Karpas-422 (cell line): ENCODE data around the gene ZNF740. TPM values are rescaled to one million over a fixed set of nuclear protein-coding genes. Genes with fewer than 3 reads are reported as not detected.

Experiments used
- DNase-seq: peaks from one replicate; pipeline ENCODE4 v3.0.0-alpha.2; 2015
- H2AFZ ChIP-seq: fragments of 200-600 bp; sonication (generic); 2 replicates; pipeline ENCODE4 v1.6.1; 2014; ENCODE audit warnings: antibody characterized with exemption, low read length, mixed read lengths
- H3K27ac ChIP-seq: fragments of 200-600 bp; sonication (generic); 2 replicates; pipeline ENCODE4 v1.5.1; 2014; ENCODE audit warnings: mild to moderate bottlenecking, low read length, moderate library complexity
- H3K27me3 ChIP-seq: fragments of 200-600 bp; sonication (generic); 2 replicates; pipeline ENCODE4 v1.6.1; 2014; ENCODE audit warnings: low read length, mixed read lengths
- H3K36me3 ChIP-seq: fragments of 200-600 bp; sonication (generic); 2 replicates; pipeline ENCODE4 v1.6.1; 2014; ENCODE audit warnings: low read length, mixed read lengths; ENCODE audit not compliant: insufficient read depth
- H3K4me1 ChIP-seq: fragments of 200-600 bp; sonication (generic); 2 replicates; pipeline ENCODE4 v1.6.1; 2014; ENCODE audit warnings: mild to moderate bottlenecking, low read length, mixed read lengths
- H3K4me2 ChIP-seq: fragments of 200-600 bp; sonication (generic); 2 replicates; pipeline ENCODE4 v1.6.1; 2014; ENCODE audit warnings: low read length, low read depth, mild to moderate bottlenecking; ENCODE audit not compliant: poor library complexity, severe bottlenecking
- H3K4me3 ChIP-seq: fragments of 200-600 bp; sonication (generic); 2 replicates; pipeline ENCODE4 v1.5.1; 2014; ENCODE audit warnings: mild to moderate bottlenecking, antibody characterized with exemption, low read length, mixed read lengths
- H3K79me2 ChIP-seq: fragments of 200-600 bp; sonication (generic); 2 replicates; pipeline ENCODE4 v1.6.1; 2014; ENCODE audit warnings: mild to moderate bottlenecking, low read length, mixed read lengths
- H3K9ac ChIP-seq: fragments of 200-600 bp; sonication (generic); 2 replicates; pipeline ENCODE4 v1.6.0; 2014; ENCODE audit warnings: low read length
- H3K9me2 ChIP-seq: fragments of 200-600 bp; sonication (generic), shearing (Covaris generic); replicated peaks from 2 replicates; pipeline ENCODE4 v1.6.0; 2014; ENCODE audit warnings: mild to moderate bottlenecking, low read length, moderate library complexity; ENCODE audit not compliant: insufficient read depth
- H3K9me3 ChIP-seq: fragments of 300-700, 200-600 bp; sonication (generic); 2 replicates; pipeline ENCODE4 v1.6.1; 2014; ENCODE audit warnings: low read length, mixed read lengths
- H4K20me1 ChIP-seq: fragments of 200-600 bp; sonication (generic); 2 replicates; pipeline ENCODE4 v1.6.1; 2014; ENCODE audit warnings: mild to moderate bottlenecking, antibody characterized with exemption, low read length, low read depth; ENCODE audit not compliant: insufficient read depth
- total RNA-seq: library from RNA; depleted of rRNA; stranded (reverse); fragments of >200 nt; shearing (Covaris generic); gene quantifications from 2 replicates; pipeline ENCODE4 v1.2.3, GENCODE V29; 2014; ENCODE audit warnings: low replicate concordance

Gene ZNF740
- total RNA-seq, 1 experiment from 2014 or later, result 30.6 TPM

DNA sequence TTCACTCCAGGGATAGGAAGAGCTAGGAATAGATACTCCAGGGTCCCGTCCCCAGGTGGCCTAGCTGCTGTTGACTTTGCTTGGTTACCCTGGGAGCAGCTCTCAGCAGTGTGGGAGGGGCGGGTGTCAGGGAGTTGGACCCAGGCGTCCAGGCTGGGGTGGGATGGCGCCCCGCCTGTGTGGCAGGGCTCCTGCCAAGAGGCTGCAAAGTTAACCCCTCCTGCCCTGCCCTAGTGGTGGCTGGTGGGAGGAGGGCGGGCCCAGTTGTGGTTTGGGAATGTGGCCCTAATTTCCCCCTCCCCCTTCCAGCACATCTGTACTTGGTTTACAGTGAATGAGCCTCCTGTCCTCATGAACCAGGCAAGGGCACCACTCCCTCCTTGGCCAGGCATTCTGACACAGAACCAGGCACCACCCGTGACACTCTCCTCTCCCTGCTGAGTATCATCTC lies 53.2 kb downstream of the ZNF740 start:
- no peaks in the 10 kb centered on the region for H3K9me3 ChIP-seq
- no peaks in the 10 kb centered on the region for H3K36me3 ChIP-seq
- no peaks in the 10 kb centered on the region for H4K20me1 ChIP-seq
- H3K27me3 ChIP-seq, result no peaks in the 10 kb centered on the region
- H3K79me2 ChIP-seq, result no peaks in the 10 kb centered on the region
- H3K4me3 ChIP-seq, result no peak overlapping the region
- DNase-seq, result no peak
- no peak overlapping the region for H3K4me2 ChIP-seq
- peaks cover 18% of the 10 kb centered on the region for H3K4me1 ChIP-seq
- H3K27ac ChIP-seq, result no peak overlapping the region
- no peak overlapping the region for H2AFZ ChIP-seq
- no peak overlapping the region for H3K9ac ChIP-seq
- no peaks in the 10 kb centered on the region for H3K9me2 ChIP-seq

DNA sequence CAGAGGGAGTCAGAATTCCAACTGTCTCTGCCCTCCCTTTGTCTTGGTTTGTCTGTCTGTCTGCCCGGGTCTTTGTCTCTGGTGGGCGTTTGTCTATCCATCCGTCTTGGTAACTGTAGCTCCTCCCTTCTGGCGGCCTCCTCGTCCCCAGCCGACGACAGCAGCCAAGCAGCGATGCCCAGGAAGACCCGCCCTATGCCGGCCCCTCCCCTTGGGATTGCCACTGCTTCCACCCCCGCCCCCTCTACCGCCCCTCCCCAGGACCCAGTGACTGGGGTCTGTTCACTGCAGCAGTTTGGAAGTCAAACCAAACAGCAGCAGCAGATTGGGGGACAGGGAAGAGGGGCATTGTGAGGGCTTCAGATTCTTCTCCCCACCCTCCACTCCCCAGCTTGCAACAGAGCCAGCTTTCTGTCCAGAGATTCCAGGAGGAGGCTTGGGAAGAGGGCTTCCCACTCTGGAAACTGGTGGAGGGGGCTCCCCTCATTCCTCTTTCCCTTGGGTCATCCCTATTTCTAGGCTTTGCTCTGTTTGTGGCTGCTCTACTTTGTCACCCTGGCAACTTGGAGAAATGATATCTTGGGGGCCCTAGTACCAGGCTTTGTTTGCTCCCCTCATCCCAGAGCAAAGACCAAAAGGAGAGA lies 53.9 kb downstream of the ZNF740 start:
- no peak overlapping the region for H2AFZ ChIP-seq
- H3K4me3 ChIP-seq, result no peak overlapping the region
- H4K20me1 ChIP-seq, result no peaks in the 10 kb centered on the region
- no peak overlapping the region for H3K27ac ChIP-seq
- H3K4me2 ChIP-seq, result no peak overlapping the region
- DNase-seq, result no peak
- H3K36me3 ChIP-seq, result no peaks in the 10 kb centered on the region
- no peaks in the 10 kb centered on the region for H3K9me2 ChIP-seq
- no peak overlapping the region for H3K9ac ChIP-seq
- H3K79me2 ChIP-seq, result no peaks in the 10 kb centered on the region
- no peaks in the 10 kb centered on the region for H3K9me3 ChIP-seq
- peaks cover 18% of the 10 kb centered on the region for H3K4me1 ChIP-seq
- no peaks in the 10 kb centered on the region for H3K27me3 ChIP-seq

DNA sequence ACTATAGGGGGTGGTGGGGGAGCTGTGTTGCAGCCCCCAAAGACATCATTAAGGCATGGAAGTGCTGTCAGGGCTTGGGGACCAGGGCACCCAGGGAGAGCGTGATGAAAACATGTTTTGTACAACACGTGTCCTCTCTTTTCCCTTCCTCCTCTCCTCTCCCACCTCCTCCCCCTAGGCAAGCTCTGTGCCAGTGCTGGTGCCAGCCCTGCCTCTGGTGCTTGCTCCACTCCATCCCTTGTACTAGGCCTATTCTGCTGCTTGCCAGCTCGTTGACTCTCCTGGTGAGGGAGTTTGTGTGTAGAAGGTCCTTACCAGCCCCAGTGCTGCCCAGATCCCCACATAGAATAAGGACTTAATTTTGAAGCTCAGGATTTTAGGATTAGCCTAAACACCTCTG lies 54.6 kb downstream of the ZNF740 start:
- H3K4me3 ChIP-seq, result no peak overlapping the region
- no peak overlapping the region for H2AFZ ChIP-seq
- no peak overlapping the region for H3K27ac ChIP-seq
- no peaks in the 10 kb centered on the region for H3K9me3 ChIP-seq
- H3K9me2 ChIP-seq, result no peaks in the 10 kb centered on the region
- no peak for DNase-seq
- H3K4me1 ChIP-seq, result peaks cover 18% of the 10 kb centered on the region
- H3K36me3 ChIP-seq, result no peaks in the 10 kb centered on the region
- H3K79me2 ChIP-seq, result no peaks in the 10 kb centered on the region
- H3K27me3 ChIP-seq, result no peaks in the 10 kb centered on the region
- no peak overlapping the region for H3K4me2 ChIP-seq
- no peak overlapping the region for H3K9ac ChIP-seq
- H4K20me1 ChIP-seq, result no peaks in the 10 kb centered on the region

DNA sequence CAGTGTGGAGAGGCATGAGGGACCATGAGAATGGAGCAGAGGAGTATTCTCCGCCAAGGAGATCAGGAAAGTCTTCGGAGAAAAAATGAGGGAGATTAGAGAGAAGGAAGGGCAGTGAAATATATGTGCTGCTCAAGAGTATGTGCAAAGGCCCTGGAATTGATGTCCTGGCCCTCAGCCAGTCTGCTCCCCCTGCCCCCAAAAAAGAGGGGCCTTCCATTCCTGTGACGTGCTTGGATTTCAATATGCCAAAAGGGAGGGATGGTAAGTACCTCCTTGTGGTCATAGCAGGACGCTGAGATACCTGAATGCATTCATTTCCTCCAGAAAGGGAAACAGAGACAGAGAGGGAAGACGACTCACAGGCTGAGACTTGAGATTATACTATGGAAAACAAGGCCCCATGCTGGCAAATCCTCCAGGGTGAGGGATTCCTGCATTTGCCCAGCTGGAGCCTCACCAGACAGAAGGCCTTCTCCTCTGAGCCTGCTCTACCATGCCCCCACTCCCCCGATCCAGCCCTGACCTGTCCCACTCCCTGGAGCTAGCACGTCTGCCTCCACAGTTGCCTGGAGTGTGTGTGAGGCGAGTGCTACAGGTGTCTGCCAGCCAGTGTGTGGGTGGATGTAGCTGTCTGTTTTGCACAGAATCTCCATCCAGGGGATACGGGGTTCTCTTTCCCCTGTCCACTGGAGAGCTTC lies 55.4 kb downstream of the ZNF740 start:
- no peak for DNase-seq
- Histone ChIP-seq H3K79me2 (no peaks in the 10 kb centered on the region), H3K9me2 (no peaks in the 10 kb centered on the region), H3K4me3 (no peak overlapping the region), H3K27me3 (no peaks in the 10 kb centered on the region), H3K9me3 (no peaks in the 10 kb centered on the region), H4K20me1 (no peaks in the 10 kb centered on the region), H2AFZ (no peak overlapping the region), H3K4me2 (no peak overlapping the region), H3K4me1 (peaks cover 18% of the 10 kb centered on the region), H3K27ac (no peak overlapping the region), H3K36me3 (no peaks in the 10 kb centered on the region), H3K9ac (no peak overlapping the region)

DNA sequence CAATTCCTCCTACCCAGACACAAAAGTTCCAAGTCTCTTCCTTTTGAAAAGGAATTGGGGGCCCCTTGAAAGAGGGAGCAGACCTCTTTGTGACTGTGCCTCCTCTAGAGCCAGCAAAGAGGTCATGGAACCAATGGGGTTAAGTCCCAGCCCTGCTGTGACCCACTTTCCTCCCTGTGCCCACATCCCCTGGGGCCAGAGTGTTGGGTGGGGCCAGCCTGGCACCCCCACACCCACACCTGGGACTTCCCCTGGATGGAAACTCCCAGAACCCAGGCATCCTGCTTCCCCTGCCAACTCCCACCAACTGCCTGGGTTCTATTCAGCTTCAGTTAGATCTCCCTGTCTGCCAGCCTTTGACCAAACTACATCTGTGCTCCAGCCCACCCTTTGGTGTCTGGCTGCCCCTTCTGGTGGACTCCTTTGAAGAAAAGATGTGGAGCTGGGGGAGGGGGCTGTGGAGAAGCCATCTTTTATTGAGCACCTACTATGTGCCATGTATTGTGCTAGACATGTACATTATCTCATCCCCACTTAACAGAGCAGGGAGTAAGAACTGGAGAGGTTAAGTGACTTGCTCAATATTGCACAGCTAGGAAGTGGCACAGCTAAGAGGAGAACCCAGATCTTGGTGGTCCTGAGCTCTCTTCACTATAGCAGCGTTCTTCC lies 56.1 kb downstream of the ZNF740 start:
- no peak for DNase-seq
- H3K4me1 ChIP-seq, result peaks cover 16% of the 10 kb centered on the region
- no peaks in the 10 kb centered on the region for H3K27me3 ChIP-seq
- H3K27ac ChIP-seq, result no peak overlapping the region
- H4K20me1 ChIP-seq, result no peaks in the 10 kb centered on the region
- H3K9me3 ChIP-seq, result no peaks in the 10 kb centered on the region
- no peak overlapping the region for H3K4me2 ChIP-seq
- H3K9ac ChIP-seq, result no peak overlapping the region
- H3K4me3 ChIP-seq, result no peak overlapping the region
- H3K79me2 ChIP-seq, result no peaks in the 10 kb centered on the region
- no peak overlapping the region for H2AFZ ChIP-seq
- H3K9me2 ChIP-seq, result no peaks in the 10 kb centered on the region
- no peaks in the 10 kb centered on the region for H3K36me3 ChIP-seq

DNA sequence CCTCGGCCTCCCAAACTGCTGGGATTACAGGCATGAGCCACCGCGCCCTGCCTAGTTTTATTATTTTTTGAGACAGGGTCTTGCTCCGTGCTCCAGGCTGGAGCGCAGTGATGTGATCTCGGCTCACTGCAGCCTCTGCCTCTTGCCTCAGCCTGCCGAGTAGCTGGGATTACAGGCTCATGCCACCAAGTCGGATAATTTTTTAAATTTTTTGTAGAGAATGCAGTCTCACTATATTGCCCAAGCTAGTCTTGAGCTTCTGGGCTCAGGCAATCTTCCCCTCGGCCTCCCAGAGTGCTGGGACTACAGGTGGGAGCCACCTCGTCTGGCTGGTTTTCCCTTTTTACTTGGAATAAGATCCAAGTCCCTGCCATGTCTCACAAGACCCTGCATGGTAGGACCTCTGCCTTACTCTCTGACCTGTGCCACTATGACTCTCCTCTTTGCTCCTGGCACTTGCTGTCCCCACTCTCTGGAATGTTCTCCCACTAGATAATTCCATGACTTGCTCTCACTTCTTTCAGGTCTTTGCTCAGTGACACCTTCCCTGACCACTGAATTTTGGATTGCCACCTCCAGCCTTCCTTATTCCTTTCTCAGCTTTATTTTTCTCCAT lies 59.2 kb downstream of the ZNF740 start:
- no peak for DNase-seq
- Histone ChIP-seq H3K4me3 (no peak overlapping the region), H3K9me3 (no peaks in the 10 kb centered on the region), H3K27ac (no peak overlapping the region), H3K9me2 (no peaks in the 10 kb centered on the region), H3K79me2 (no peaks in the 10 kb centered on the region), H3K9ac (no peak overlapping the region), H4K20me1 (no peaks in the 10 kb centered on the region), H2AFZ (no peak overlapping the region), H3K27me3 (no peaks in the 10 kb centered on the region), H3K36me3 (no peaks in the 10 kb centered on the region), H3K4me1 (no peaks in the 10 kb centered on the region), H3K4me2 (no peak overlapping the region)

DNA sequence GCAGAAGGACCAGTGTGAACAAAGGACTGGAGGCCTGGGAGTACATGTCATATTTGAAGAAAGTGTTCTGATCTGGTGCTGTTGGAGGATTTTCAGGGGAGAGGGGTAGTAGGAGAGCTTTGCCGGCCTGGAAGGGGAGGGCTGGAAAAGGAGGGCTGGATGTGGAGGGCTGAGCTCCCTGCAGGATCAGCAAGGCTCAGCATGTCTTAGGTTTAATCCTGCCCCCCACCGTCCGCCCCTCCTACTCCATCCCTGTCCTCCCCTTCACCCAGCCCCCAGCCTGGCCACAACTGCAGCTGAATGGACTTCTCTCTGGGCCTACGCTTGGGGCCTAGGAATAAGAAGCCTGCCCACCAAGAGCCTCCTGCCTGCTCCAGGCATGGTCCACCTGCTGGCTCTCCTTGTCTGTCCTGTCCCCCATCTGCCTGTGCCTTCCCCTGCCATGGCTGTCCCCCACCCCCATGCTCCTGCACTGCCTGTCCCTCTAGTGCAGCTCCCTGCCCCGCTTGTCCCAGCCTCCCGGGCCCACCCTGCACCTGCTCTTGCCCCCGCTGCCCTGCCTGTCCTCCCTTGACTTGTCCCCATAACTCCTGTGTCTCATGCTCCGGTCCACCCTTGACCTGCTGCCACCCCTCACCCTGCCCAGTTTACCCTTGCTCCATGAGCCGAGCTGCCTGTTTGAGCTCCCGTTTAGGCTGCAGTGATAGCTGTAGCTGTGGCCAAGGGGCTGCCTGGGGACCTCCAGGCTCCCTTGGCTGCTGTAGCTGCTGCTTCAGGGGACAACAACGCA lies 61.3 kb downstream of the ZNF740 start:
- Histone ChIP-seq H3K79me2 (no peaks in the 10 kb centered on the region), H3K9me2 (no peaks in the 10 kb centered on the region), H3K4me2 (no peak overlapping the region), H2AFZ (no peak overlapping the region), H3K9me3 (no peaks in the 10 kb centered on the region), H3K27ac (no peak overlapping the region), H3K9ac (no peak overlapping the region), H3K27me3 (no peaks in the 10 kb centered on the region), H3K4me3 (no peak overlapping the region), H3K36me3 (no peaks in the 10 kb centered on the region), H4K20me1 (no peaks in the 10 kb centered on the region), H3K4me1 (no peaks in the 10 kb centered on the region)
- no peak for DNase-seq
